ENCODE data around the gene CD320.

DNA sequence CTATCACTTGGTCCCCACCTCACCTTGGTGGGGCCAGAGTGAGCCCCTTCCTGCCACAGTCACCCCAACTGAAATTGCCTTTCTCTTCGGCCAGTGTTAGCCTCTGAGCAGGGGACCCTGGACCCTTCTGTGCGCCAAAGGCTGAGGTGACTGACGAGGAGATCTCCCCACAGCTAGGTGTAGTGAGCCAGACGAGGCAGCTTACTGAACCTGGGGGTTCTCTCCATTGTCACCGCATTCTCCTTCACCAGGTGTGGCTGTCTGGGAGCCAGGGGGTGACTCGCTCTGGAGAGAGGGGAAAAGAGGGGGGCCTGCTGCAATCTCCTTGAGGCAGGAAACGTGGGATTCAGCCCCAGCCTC lies 14.5 kb upstream of the CD320 start:
- TF ChIP-seq, protein P1, sequence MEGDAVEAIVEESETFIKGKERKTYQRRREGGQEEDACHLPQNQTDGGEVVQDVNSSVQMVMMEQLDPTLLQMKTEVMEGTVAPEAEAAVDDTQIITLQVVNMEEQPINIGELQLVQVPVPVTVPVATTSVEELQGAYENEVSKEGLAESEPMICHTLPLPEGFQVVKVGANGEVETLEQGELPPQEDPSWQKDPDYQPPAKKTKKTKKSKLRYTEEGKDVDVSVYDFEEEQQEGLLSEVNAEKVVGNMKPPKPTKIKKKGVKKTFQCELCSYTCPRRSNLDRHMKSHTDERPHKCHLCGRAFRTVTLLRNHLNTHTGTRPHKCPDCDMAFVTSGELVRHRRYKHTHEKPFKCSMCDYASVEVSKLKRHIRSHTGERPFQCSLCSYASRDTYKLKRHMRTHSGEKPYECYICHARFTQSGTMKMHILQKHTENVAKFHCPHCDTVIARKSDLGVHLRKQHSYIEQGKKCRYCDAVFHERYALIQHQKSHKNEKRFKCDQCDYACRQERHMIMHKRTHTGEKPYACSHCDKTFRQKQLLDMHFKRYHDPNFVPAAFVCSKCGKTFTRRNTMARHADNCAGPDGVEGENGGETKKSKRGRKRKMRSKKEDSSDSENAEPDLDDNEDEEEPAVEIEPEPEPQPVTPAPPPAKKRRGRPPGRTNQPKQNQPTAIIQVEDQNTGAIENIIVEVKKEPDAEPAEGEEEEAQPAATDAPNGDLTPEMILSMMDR (IDR thresholded peaks at IDR 0.05), result no peak
- no peak for TF ChIP-seq POLR2AphosphoS5 (IDR thresholded peaks at IDR 0.05)

All from sigmoid colon (tissue), 4 donors.